ENCODE results near the gene C1orf35.

GRCh38 chr1:228151180-228151925 is 48.2 kb upstream of the C1orf35 start:
- TF ChIP-seq, protein P1, sequence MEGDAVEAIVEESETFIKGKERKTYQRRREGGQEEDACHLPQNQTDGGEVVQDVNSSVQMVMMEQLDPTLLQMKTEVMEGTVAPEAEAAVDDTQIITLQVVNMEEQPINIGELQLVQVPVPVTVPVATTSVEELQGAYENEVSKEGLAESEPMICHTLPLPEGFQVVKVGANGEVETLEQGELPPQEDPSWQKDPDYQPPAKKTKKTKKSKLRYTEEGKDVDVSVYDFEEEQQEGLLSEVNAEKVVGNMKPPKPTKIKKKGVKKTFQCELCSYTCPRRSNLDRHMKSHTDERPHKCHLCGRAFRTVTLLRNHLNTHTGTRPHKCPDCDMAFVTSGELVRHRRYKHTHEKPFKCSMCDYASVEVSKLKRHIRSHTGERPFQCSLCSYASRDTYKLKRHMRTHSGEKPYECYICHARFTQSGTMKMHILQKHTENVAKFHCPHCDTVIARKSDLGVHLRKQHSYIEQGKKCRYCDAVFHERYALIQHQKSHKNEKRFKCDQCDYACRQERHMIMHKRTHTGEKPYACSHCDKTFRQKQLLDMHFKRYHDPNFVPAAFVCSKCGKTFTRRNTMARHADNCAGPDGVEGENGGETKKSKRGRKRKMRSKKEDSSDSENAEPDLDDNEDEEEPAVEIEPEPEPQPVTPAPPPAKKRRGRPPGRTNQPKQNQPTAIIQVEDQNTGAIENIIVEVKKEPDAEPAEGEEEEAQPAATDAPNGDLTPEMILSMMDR (IDR thresholded peaks at IDR 0.05) = no peak
- TF ChIP-seq POLR2A (IDR thresholded peaks at IDR 0.05) = no peak
